GM12878 (cell line): ENCODE measurements around the gene ASPDH. TPM values are rescaled to one million over a fixed set of nuclear protein-coding genes. Genes with fewer than 3 reads are reported as not detected.

Source experiments
- ATAC-seq: fragments of 200-7000 bp; cut with Tn5 transposase; 3 replicates; pipeline ENCODE4 v1.9.1; 2020; ENCODE audit warnings: mild to moderate bottlenecking, moderate library complexity
- BruUV-seq: library from RNA; stranded (reverse); fragments of 400-500 nt; replicated peaks from 2 replicates; lab custom pipeline; 2021; lab: Mats Ljungman, UMichigan
- CTCF ChIA-PET: fragments of 300-600 bp; sonication (Branson Sonifier 250); formaldehyde crosslinking; extraction: SDS; loops from one replicate; lab custom pipeline; 2021; ENCODE audit warnings: inconsistent platforms; lab: Yijun Ruan, JAX
- POLR2A ChIA-PET: fragments of 350-600 bp; formaldehyde crosslinking; extraction: SDS; loops from one replicate; lab custom pipeline; 2021; ENCODE audit warnings: inconsistent platforms; lab: Charles Lee
- RAD21 ChIA-PET: fragments of 300-600 bp; sonication (Branson Sonifier 250); formaldehyde crosslinking; loops from one replicate; lab custom pipeline; 2023; ENCODE audit warnings: antibody characterized with exemption; ENCODE audit not compliant: unreplicated experiment; lab: Charles Lee
- SMC1A ChIA-PET: fragments of 300-600 bp; sonication (Branson Sonifier 250); formaldehyde crosslinking; loops from one replicate; lab custom pipeline; 2023; ENCODE audit not compliant: unreplicated experiment, uncharacterized antibody; lab: Charles Lee
- DNase-seq: peaks from one replicate; pipeline ENCODE4 v3.0.0-alpha.2; 2011; ENCODE audit warnings: low read depth, low spot score
- FAIRE-seq: peaks from 3 replicates; lab custom pipeline; 2011; peaks lifted over from hg19 to GRCh38; lab: Jason Lieb, UNC
- H2AFZ ChIP-seq: 2 replicates; pipeline ENCODE4 v1.6.0; 2011; ENCODE audit warnings: low read depth, low read length, control low read depth; ENCODE audit not compliant: control insufficient read depth
- H3K27ac ChIP-seq: 2 replicates; pipeline ENCODE4 v1.5.1; 2011; ENCODE audit warnings: control low read depth; ENCODE audit not compliant: control insufficient read depth, insufficient read depth
- H3K27me3 ChIP-seq, 2 experiments: replicated peaks in 1 of 2; 2 replicates each; pipeline versions ENCODE4 v1.6.0 to v1.6.1; 2011; ENCODE audit warnings: low read length in 1 of 2; ENCODE audit not compliant: control insufficient read depth in 2 of 2, insufficient read depth in 2 of 2
- H3K36me3 ChIP-seq, 2 experiments: 2 replicates each; pipeline ENCODE4 v1.5.1; 2011; ENCODE audit warnings: low read length in 1 of 2; ENCODE audit not compliant: control insufficient read depth in 2 of 2, insufficient read depth in 2 of 2
- H3K4me1 ChIP-seq: 2 replicates; pipeline ENCODE4 v1.6.1; 2011; ENCODE audit warnings: mild to moderate bottlenecking, low read length, moderate library complexity, mixed read lengths; ENCODE audit not compliant: control insufficient read depth, insufficient read depth
- H3K4me2 ChIP-seq: 2 replicates; pipeline ENCODE4 v1.6.0; 2011; ENCODE audit warnings: control low read depth; ENCODE audit not compliant: control insufficient read depth, insufficient read depth
- H3K4me3 ChIP-seq: fragments of 200-600 bp; sonication (generic); 2 replicates; pipeline ENCODE4 v1.5.1; 2016
- H3K79me2 ChIP-seq: 2 replicates; pipeline ENCODE4 v1.6.0; 2011; ENCODE audit warnings: low read length; ENCODE audit not compliant: control insufficient read depth, insufficient read depth
- H3K9ac ChIP-seq: 2 replicates; pipeline ENCODE4 v1.8.0; 2011; ENCODE audit warnings: low read length, control low read depth, mixed read lengths; ENCODE audit not compliant: control insufficient read depth, insufficient read depth
- H3K9me3 ChIP-seq: replicated peaks from 3 replicates; pipeline ENCODE4 v1.5.1; 2011; ENCODE audit warnings: mild to moderate bottlenecking, low read length; ENCODE audit not compliant: control insufficient read depth, insufficient read depth
- H4K20me1 ChIP-seq: 2 replicates; pipeline ENCODE4 v1.6.0; 2011; ENCODE audit not compliant: control insufficient read depth, insufficient read depth
- CTCF ChIP-seq, 3 experiments: IDR thresholded peaks in 2 of 3; conservative IDR thresholded peaks in 1 of 3; 2 replicates each; pipeline ENCODE4 v1.5.1; 2011; ENCODE audit warnings: low read depth in 3 of 3, low read length in 3 of 3, mild to moderate bottlenecking in 3 of 3, control low read depth in 2 of 3, moderate library complexity in 2 of 3, inconsistent platforms in 1 of 3, mixed read lengths in 1 of 3; ENCODE audit not compliant: control insufficient read depth in 2 of 3, insufficient read depth in 1 of 3; ENCODE audit errors: extremely low read depth in 1 of 3
- GATAD2B ChIP-seq: fragments of 450-650 bp; conservative IDR thresholded peaks from 2 replicates; pipeline ENCODE4 v1.6.1; 2017; ENCODE audit warnings: low read depth, mild to moderate bottlenecking, moderate library complexity
- JUNB ChIP-seq: IDR thresholded peaks from 2 replicates; pipeline ENCODE4 v1.6.1; 2016; ENCODE audit warnings: antibody characterized with exemption, mild to moderate bottlenecking
- POLR2AphosphoS5 ChIP-seq: IDR thresholded peaks from 2 replicates; pipeline ENCODE4 v1.6.1; 2011; ENCODE audit warnings: mild to moderate bottlenecking, low read length, inconsistent platforms
- RELA ChIP-seq: fragments of 450-650 bp; IDR thresholded peaks from 2 replicates; pipeline ENCODE4 v1.8.0; 2014; ENCODE audit warnings: borderline replicate concordance; ENCODE audit not compliant: partially characterized antibody
- SPI1 ChIP-seq: IDR thresholded peaks from 2 replicates; pipeline ENCODE4 v1.6.1; 2011; ENCODE audit warnings: low read depth, mild to moderate bottlenecking, low read length, moderate library complexity, borderline replicate concordance; ENCODE audit not compliant: insufficient read depth
- STAT3 ChIP-seq: IDR thresholded peaks from 2 replicates; pipeline ENCODE4 v1.6.1; 2011; ENCODE audit warnings: low read depth, low read length, improper control_type of control experiment
- ZZZ3 ChIP-seq: IDR thresholded peaks from 2 replicates; pipeline ENCODE4 v1.6.1; 2011; ENCODE audit warnings: low read depth; ENCODE audit not compliant: control insufficient read depth, insufficient read length
- WGBS: methylation state at CpG from one replicate; pipeline ENCODE4 v1.1.6; 2016; ENCODE audit warnings: low lambda C conversion rate; ENCODE audit not compliant: insufficient replicate concordance, insufficient coverage; ENCODE audit errors: missing lambda C conversion rate; 5-methylcytosine and 5-hydroxymethylcytosine counted together
- in situ Hi-C: fragments of 300-500 bp; cut with MboI; formaldehyde crosslinking; loops from 9 replicates; pipeline ENCODE4 v1.14.3; 2018; ENCODE audit warnings: mixed read lengths
- intact Hi-C: fragments of 100-400 bp; cut with micrococcal nuclease; formaldehyde crosslinking; loops from one replicate; pipeline ENCODE4 v1.14.2; 2022; ENCODE audit not compliant: unreplicated experiment
- polyA plus RNA-seq, 11 experiments: library from polyadenylated mRNA; depleted of rRNA in 4 of 11; unstranded in 6 of 11; stranded (reverse) in 5 of 11; fragments of >200 nt; fragmentation: Nextera tagmentation in 4 of 11; fragmentation: Illumina TruSeq in 1 of 11; extraction: Ambion mirVana in 4 of 11; extraction: Trizol in 1 of 11; gene quantifications; 1 replicate in 1 of 11; 2 replicates in 10 of 11; pipeline versions ENCODE4 v1.2.1 to v1.2.3, GENCODE V29; 2011 to 2016; ENCODE audit warnings: inconsistent platforms in 2 of 11, missing spikeins in 2 of 11, low read depth in 1 of 11
- total RNA-seq, 4 experiments: library from RNA; depleted of rRNA in 3 of 4; stranded (reverse); fragments of >200 nt in 3 of 4; fragmentation: Illumina TruSeq in 1 of 4; extraction: Trizol in 1 of 4; gene quantifications; 2 replicates each; pipeline versions ENCODE4 v1.2.1 to v1.2.3, GENCODE V29; 2013 to 2021
- TF ChIP-seq, protein P1 (sequence below): IDR thresholded peaks from 2 replicates; pipeline ENCODE4 v1.6.1; 2012; ENCODE audit warnings: mild to moderate bottlenecking, low read depth, low read length
- TF ChIP-seq, protein P2 (sequence below): fragments of 450-650 bp; IDR thresholded peaks from 2 replicates; pipeline ENCODE4 v1.6.1; 2018; ENCODE audit warnings: mild to moderate bottlenecking, low read depth, moderate library complexity; ENCODE audit not compliant: partially characterized antibody

The ASPDH gene
- total and polyA plus RNA-seq, 10 of the 15 experiments (the other 5 are each of a cell fraction or from before 2014, with no cell fraction given): not detected

GRCh38 chr19:50520822-50521465 is 7.2 kb upstream of the ASPDH start (continued):
- TF ChIP-seq, protein P1, sequence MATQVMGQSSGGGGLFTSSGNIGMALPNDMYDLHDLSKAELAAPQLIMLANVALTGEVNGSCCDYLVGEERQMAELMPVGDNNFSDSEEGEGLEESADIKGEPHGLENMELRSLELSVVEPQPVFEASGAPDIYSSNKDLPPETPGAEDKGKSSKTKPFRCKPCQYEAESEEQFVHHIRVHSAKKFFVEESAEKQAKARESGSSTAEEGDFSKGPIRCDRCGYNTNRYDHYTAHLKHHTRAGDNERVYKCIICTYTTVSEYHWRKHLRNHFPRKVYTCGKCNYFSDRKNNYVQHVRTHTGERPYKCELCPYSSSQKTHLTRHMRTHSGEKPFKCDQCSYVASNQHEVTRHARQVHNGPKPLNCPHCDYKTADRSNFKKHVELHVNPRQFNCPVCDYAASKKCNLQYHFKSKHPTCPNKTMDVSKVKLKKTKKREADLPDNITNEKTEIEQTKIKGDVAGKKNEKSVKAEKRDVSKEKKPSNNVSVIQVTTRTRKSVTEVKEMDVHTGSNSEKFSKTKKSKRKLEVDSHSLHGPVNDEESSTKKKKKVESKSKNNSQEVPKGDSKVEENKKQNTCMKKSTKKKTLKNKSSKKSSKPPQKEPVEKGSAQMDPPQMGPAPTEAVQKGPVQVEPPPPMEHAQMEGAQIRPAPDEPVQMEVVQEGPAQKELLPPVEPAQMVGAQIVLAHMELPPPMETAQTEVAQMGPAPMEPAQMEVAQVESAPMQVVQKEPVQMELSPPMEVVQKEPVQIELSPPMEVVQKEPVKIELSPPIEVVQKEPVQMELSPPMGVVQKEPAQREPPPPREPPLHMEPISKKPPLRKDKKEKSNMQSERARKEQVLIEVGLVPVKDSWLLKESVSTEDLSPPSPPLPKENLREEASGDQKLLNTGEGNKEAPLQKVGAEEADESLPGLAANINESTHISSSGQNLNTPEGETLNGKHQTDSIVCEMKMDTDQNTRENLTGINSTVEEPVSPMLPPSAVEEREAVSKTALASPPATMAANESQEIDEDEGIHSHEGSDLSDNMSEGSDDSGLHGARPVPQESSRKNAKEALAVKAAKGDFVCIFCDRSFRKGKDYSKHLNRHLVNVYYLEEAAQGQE: no peak
- TF ChIP-seq SPI1 (no peak), JUNB (no peak)

- Histone ChIP-seq H3K9me3 (no peaks in the 10 kb centered on the region), H3K27me3 (no peaks in the 10 kb centered on the region), H3K9ac (no peak overlapping the region), H3K79me2 (no peaks in the 10 kb centered on the region), H3K4me3 (no peak overlapping the region), H4K20me1 (no peaks in the 10 kb centered on the region), H3K4me2 (no peak overlapping the region), H3K36me3 (no peaks in the 10 kb centered on the region), H3K27ac (no peak overlapping the region), H2AFZ (no peak overlapping the region), H3K4me1 (no peaks in the 10 kb centered on the region)
- FAIRE-seq (no peak), DNase-seq (no peak), ATAC-seq (no peak)
- SMC1A ChIA-PET: no interaction called here
- CTCF ChIA-PET: no interaction called here
- in situ Hi-C loops (no loop called here), intact Hi-C loops (no loop called here)
- POLR2A ChIA-PET: no interaction called here
- RAD21 ChIA-PET: no interaction called here
- 89% methylated on average over 40 of the region's 40 CpGs for WGBS
- BruUV-seq: no TSS peak
- TF ChIP-seq GATAD2B (no peak), STAT3 (no peak), CTCF (IDR thresholded peaks at IDR 0.05 in 2 of 3, conservative IDR thresholded peaks at IDR 0.05 in 1 of 3; ENCODE audit: control insufficient read depth in 2 of 3, extremely low read depth in 1 of 3, insufficient read depth in 1 of 3, low read depth in 3 of 3, low read length in 3 of 3) (no peak), RELA (no peak), ZZZ3 (no peak), POLR2AphosphoS5 (no peak)
- TF ChIP-seq, protein P2, sequence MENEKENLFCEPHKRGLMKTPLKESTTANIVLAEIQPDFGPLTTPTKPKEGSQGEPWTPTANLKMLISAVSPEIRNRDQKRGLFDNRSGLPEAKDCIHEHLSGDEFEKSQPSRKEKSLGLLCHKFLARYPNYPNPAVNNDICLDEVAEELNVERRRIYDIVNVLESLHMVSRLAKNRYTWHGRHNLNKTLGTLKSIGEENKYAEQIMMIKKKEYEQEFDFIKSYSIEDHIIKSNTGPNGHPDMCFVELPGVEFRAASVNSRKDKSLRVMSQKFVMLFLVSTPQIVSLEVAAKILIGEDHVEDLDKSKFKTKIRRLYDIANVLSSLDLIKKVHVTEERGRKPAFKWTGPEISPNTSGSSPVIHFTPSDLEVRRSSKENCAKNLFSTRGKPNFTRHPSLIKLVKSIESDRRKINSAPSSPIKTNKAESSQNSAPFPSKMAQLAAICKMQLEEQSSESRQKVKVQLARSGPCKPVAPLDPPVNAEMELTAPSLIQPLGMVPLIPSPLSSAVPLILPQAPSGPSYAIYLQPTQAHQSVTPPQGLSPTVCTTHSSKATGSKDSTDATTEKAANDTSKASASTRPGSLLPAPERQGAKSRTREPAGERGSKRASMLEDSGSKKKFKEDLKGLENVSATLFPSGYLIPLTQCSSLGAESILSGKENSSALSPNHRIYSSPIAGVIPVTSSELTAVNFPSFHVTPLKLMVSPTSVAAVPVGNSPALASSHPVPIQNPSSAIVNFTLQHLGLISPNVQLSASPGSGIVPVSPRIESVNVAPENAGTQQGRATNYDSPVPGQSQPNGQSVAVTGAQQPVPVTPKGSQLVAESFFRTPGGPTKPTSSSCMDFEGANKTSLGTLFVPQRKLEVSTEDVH: no peak
- TF ChIP-seq, all 136 proteins: peak for 0
Observed at GRCh38 chr19:50519006-50519575, 5.4 kb upstream of the ASPDH start.
